ENCODE results near the gene IFNGR2. TPM values are rescaled to one million over a fixed set of nuclear protein-coding genes. Genes with fewer than 3 reads are reported as not detected.
"Not testable (repeated sequence)": the region's sequence is repeated elsewhere in the genome, so short reads cannot be mapped to it uniquely, and the experiment has no call there.

IFNGR2 gene
- total RNA-seq, 2 donors from 2014 or later, result 50.2 to 51.0 TPM

- DNase-seq (ENCODE audit: low spot score), result no peak
- intact Hi-C loops (cut with DNase I), result no loop called here
Observed at GRCh38 chr21:33425825-33426224, 22.6 kb downstream of the IFNGR2 start.

GRCh38 chr21:33427051-33427450 lies 23.8 kb downstream of the IFNGR2 start:
- intact Hi-C loops (cut with DNase I), result no loop called here
- no peak for DNase-seq (ENCODE audit: low spot score)

GRCh38 chr21:33428669-33429068 lies 25.5 kb downstream of the IFNGR2 start:
- no peak for DNase-seq (ENCODE audit: low spot score)
- intact Hi-C loops (cut with DNase I), result no loop called here

- intact Hi-C loops (cut with DNase I), result loop anchor here (10.0 kb wide), 2 partner anchors 56 to 66 kb away; no protein-coding TSS in a partner anchor
- DNase-seq (ENCODE audit: low spot score), result no peak
Observed at GRCh38 chr21:33430858-33431257, 27.6 kb downstream of the IFNGR2 start.

GRCh38 chr21:33432496-33432895 lies 29.3 kb downstream of the IFNGR2 start:
- intact Hi-C loops (cut with DNase I), result loop anchor here (10.0 kb wide), 2 partner anchors 58 to 68 kb away; no protein-coding TSS in a partner anchor
- no peak for DNase-seq (ENCODE audit: low spot score)

- intact Hi-C loops (cut with DNase I), result loop anchor here (10.0 kb wide), 2 partner anchors 58 to 68 kb away; no protein-coding TSS in a partner anchor
- DNase-seq (ENCODE audit: low spot score), result no peak
Observed at GRCh38 chr21:33433001-33433400, 29.8 kb downstream of the IFNGR2 start.

- intact Hi-C loops (cut with DNase I), result loop anchor here (10.0 kb wide), 2 partner anchors 59 to 69 kb away; no protein-coding TSS in a partner anchor
- DNase-seq (ENCODE audit: low spot score), result no peak
Observed at GRCh38 chr21:33433425-33434114, 30.4 kb downstream of the IFNGR2 start.

- DNase-seq (ENCODE audit: low spot score), result no peak
- intact Hi-C loops (cut with DNase I), result loop anchor here (10.0 kb wide), 2 partner anchors 60 to 70 kb away; no protein-coding TSS in a partner anchor
Observed at GRCh38 chr21:33434770-33435360, 31.7 kb downstream of the IFNGR2 start.

- intact Hi-C loops (cut with DNase I), result loop anchor here (10.0 kb wide), 2 partner anchors 62 to 72 kb away; no protein-coding TSS in a partner anchor
- no peak for DNase-seq (ENCODE audit: low spot score)
Observed at GRCh38 chr21:33437140-33437539, 33.9 kb downstream of the IFNGR2 start.

- DNase-seq (ENCODE audit: low spot score), result no peak
- intact Hi-C loops (cut with DNase I), result loop anchor here in 1 of 2 donors (5.0 kb wide), 1 partner anchor 234 kb away; no protein-coding TSS in a partner anchor
Observed at GRCh38 chr21:33441489-33442477, 38.6 kb downstream of the IFNGR2 start.

- intact Hi-C loops (cut with DNase I), result loop anchor here in 1 of 2 donors (5.0 kb wide), 1 partner anchor 236 kb away; no protein-coding TSS in a partner anchor
- no peak for DNase-seq (ENCODE audit: low spot score)
Observed at GRCh38 chr21:33443194-33443593, 40.0 kb downstream of the IFNGR2 start.

GRCh38 chr21:33444499-33444898 lies 41.3 kb downstream of the IFNGR2 start:
- intact Hi-C loops (cut with DNase I), result loop anchor here in 1 of 2 donors (5.0 kb wide), 1 partner anchor 237 kb away; no protein-coding TSS in a partner anchor
- no peak for DNase-seq (ENCODE audit: low spot score)

GRCh38 chr21:33446620-33447019 lies 43.4 kb downstream of the IFNGR2 start:
- intact Hi-C loops (cut with DNase I), result loop anchor here in 1 of 2 donors (5.0 kb wide), 1 partner anchor 249 kb away; no protein-coding TSS in a partner anchor
- not testable (repeated sequence) for DNase-seq (ENCODE audit: low spot score)

- no peak for DNase-seq (ENCODE audit: low spot score)
- intact Hi-C loops (cut with DNase I), result loop anchor here in 1 of 2 donors (5.0 kb wide), 1 partner anchor 252 kb away; no protein-coding TSS in a partner anchor
Observed at GRCh38 chr21:33449616-33450015, 46.4 kb downstream of the IFNGR2 start.

- DNase-seq (ENCODE audit: low spot score), result no peak
- intact Hi-C loops (cut with DNase I), result no loop called here
Observed at GRCh38 chr21:33451634-33452071, 48.4 kb downstream of the IFNGR2 start.

GRCh38 chr21:33452362-33452761 lies 49.1 kb downstream of the IFNGR2 start:
- no peak for DNase-seq (ENCODE audit: low spot score)
- intact Hi-C loops (cut with DNase I), result no loop called here

GRCh38 chr21:33455686-33456446 lies 52.7 kb downstream of the IFNGR2 start:
- intact Hi-C loops (cut with DNase I), result no loop called here
- DNase-seq (ENCODE audit: low spot score), result no peak

- DNase-seq (ENCODE audit: low spot score), result no peak
- intact Hi-C loops (cut with DNase I), result no loop called here
Observed at GRCh38 chr21:33458861-33459260, 55.6 kb downstream of the IFNGR2 start.
